ENCODE data around the gene DFFB.

The DFFB gene

GRCh38 chr1:3874736-3875135 lies 17.5 kb downstream of the DFFB start:
- DNase-seq (ENCODE audit: low read depth), result no peak

GRCh38 chr1:3876716-3877115 lies 19.4 kb downstream of the DFFB start:
- DNase-seq (ENCODE audit: low read depth), result no peak

- no peak for DNase-seq (ENCODE audit: low read depth)
These were observed 21.8 kb downstream of the DFFB start for GRCh38 chr1:3879099-3879498.

GRCh38 chr1:3879787-3880428 lies 22.6 kb downstream of the DFFB start:
- DNase-seq (ENCODE audit: low read depth), result no peak

GRCh38 chr1:3880429-3881192 lies 23.3 kb downstream of the DFFB start:
- DNase-seq (ENCODE audit: low read depth), result no peak

- no peak for DNase-seq (ENCODE audit: low read depth)
These were observed 23.9 kb downstream of the DFFB start for GRCh38 chr1:3881193-3881480.

GRCh38 chr1:3883194-3883925 lies 26.1 kb downstream of the DFFB start:
- DNase-seq (ENCODE audit: low read depth), result no peak

- no peak for DNase-seq (ENCODE audit: low read depth)
These were observed 27.7 kb downstream of the DFFB start for GRCh38 chr1:3884966-3885365.

- DNase-seq (ENCODE audit: low read depth), result no peak
These were observed 28.3 kb downstream of the DFFB start for GRCh38 chr1:3885611-3886010.

GRCh38 chr1:3886106-3886670 lies 28.9 kb downstream of the DFFB start:
- DNase-seq (ENCODE audit: low read depth), result no peak

GRCh38 chr1:3886691-3887090 lies 29.4 kb downstream of the DFFB start:
- DNase-seq (ENCODE audit: low read depth), result no peak

- no peak for DNase-seq (ENCODE audit: low read depth)
These were observed 31.0 kb downstream of the DFFB start for GRCh38 chr1:3888301-3888700.

- DNase-seq (ENCODE audit: low read depth), result no peak
These were observed 32.7 kb downstream of the DFFB start for GRCh38 chr1:3889936-3890335.

GRCh38 chr1:3890389-3891328 lies 33.4 kb downstream of the DFFB start:
- DNase-seq (ENCODE audit: low read depth), result no peak

GRCh38 chr1:3891329-3891865 lies 34.1 kb downstream of the DFFB start:
- DNase-seq (ENCODE audit: low read depth), result no peak

- DNase-seq (ENCODE audit: low read depth), result no peak
These were observed 35.5 kb downstream of the DFFB start for GRCh38 chr1:3892748-3893147.

GRCh38 chr1:3893190-3893589 lies 35.9 kb downstream of the DFFB start:
- DNase-seq (ENCODE audit: low read depth), result no peak

GRCh38 chr1:3894626-3895278 lies 37.5 kb downstream of the DFFB start:
- no peak for DNase-seq (ENCODE audit: low read depth)

- no peak for DNase-seq (ENCODE audit: low read depth)
These were observed 38.1 kb downstream of the DFFB start for GRCh38 chr1:3895279-3895950.

- no peak for DNase-seq (ENCODE audit: low read depth)
These were observed 38.7 kb downstream of the DFFB start for GRCh38 chr1:3895951-3896325.
